Thymus (tissue), 11 donors: ENCODE data around the gene MAP3K5. TPM values are rescaled to one million over a fixed set of nuclear protein-coding genes. Genes with fewer than 3 reads are reported as not detected.

ENCODE experiments used
- DNase-seq, 9 donors: peaks; one replicate each; pipeline ENCODE4 v3.0.0-alpha.2; 2013; ENCODE audit warnings: low spot score in 9 of 9, low read depth in 6 of 9, missing footprints in 1 of 9
- H3K27ac ChIP-seq, 2 donors: one replicate each; pipeline ENCODE4 v1.5.1; 2013; ENCODE audit warnings: control low read depth in 1 of 2, low read depth in 1 of 2, low read length in 1 of 2, mild to moderate bottlenecking in 1 of 2, moderate library complexity in 1 of 2
- H3K27me3 ChIP-seq, 2 donors: one replicate each; pipeline ENCODE4 v1.5.1; 2013; ENCODE audit warnings: low read length in 1 of 2; ENCODE audit not compliant: control insufficient read depth in 2 of 2, insufficient read depth in 1 of 2
- H3K36me3 ChIP-seq, 2 donors: one replicate each; pipeline ENCODE4 v1.5.1; 2013; ENCODE audit warnings: low read length in 1 of 2, mild to moderate bottlenecking in 1 of 2, moderate library complexity in 1 of 2; ENCODE audit not compliant: control insufficient read depth in 2 of 2, insufficient read depth in 2 of 2
- H3K4me1 ChIP-seq, 2 donors: one replicate each; pipeline ENCODE4 v1.5.1; 2013; ENCODE audit warnings: low read length in 2 of 2; ENCODE audit not compliant: control insufficient read depth in 2 of 2, insufficient read depth in 2 of 2
- H3K4me3 ChIP-seq, 2 donors: one replicate each; pipeline ENCODE4 v1.5.1; 2013; ENCODE audit warnings: low read length in 2 of 2, control low read depth in 1 of 2, mild to moderate bottlenecking in 1 of 2
- H3K9me3 ChIP-seq, 2 donors: one replicate each; pipeline ENCODE4 v1.5.1; 2013; ENCODE audit warnings: low read length in 1 of 2, mild to moderate bottlenecking in 1 of 2; ENCODE audit not compliant: control insufficient read depth in 2 of 2, insufficient read depth in 1 of 2
- WGBS: extraction: QIAGEN DNeasy Blood & Tissue Kit; methylation state at CpG from one replicate; pipeline ENCODE4 v1.1.7; 2013; 5-methylcytosine and 5-hydroxymethylcytosine counted together
- polyA plus RNA-seq: library from polyadenylated mRNA; stranded (reverse); fragments of 200-250 nt; gene quantifications from one replicate; pipeline ENCODE4 v1.2.3, GENCODE V29; 2013
- total RNA-seq: library from RNA; stranded (reverse); fragments of 120-200 nt; gene quantifications from one replicate; pipeline ENCODE4 v1.2.4, GENCODE V29; 2013
- donor health status: healthy.

The MAP3K5 gene
- total and polyA plus RNA-seq, 2 donors: 7.3 to 23.0 TPM

DNA sequence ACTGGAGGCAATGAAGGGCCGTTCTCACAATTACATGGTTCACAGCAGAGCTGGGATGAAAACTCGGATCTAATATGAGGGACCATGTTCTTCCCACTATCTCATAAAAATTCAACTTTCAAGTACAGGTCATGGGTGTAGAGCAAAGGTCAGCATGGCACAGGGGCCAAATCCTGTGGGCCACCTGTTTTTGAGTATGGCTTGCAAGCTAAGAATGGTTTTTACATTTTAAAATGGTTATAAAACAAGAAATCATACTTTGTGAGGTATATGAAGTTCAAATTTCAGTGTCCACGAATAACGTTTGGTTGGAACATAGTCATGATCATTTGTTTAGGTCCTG, 4.6 kb downstream of the MAP3K5 start:
- H3K36me3 ChIP-seq: no peaks in the 10 kb centered on the region
- H3K4me3 ChIP-seq: no peak overlapping the region
- peak overlapping the region in 1 of 2 donors; percentile 27 for H3K27ac ChIP-seq
- peaks cover 0 to 6% of the 10 kb centered on the region in 2 donors for H3K27me3 ChIP-seq
- no peaks in the 10 kb centered on the region for H3K9me3 ChIP-seq
- no peak for DNase-seq
- 95% methylated on average over 4 of the region's 4 CpGs for WGBS
- H3K4me1 ChIP-seq: peaks cover 20 to 34% of the 10 kb centered on the region in 2 donors

DNA sequence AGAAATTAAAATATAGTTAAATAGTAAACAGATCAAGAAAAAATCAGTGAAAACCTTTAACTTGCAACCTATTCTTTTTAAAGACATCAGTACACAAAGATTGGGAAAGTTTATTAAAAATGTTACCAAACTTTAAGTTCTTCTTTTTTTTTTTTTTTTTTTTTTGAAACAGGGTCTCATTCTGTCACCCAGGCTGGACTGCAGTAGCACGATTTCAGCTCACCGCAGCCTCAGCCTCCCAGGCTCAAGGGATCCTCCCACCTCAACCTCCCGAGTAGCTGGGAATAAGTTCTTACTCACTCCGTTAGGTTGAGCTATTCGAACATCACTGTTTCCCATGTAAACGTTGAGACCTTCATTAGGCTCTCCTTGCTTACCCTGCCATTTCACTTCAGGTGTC, 5.6 kb downstream of the MAP3K5 start:
- Histone ChIP-seq H3K36me3 (no peaks in the 10 kb centered on the region), H3K4me1 (peaks cover 17 to 33% of the 10 kb centered on the region in 2 donors), H3K27ac (no peak overlapping the region), H3K9me3 (no peaks in the 10 kb centered on the region), H3K4me3 (no peak overlapping the region), H3K27me3 (peaks cover 0 to 5% of the 10 kb centered on the region in 2 donors)
- 96% methylated on average over 6 of the region's 6 CpGs for WGBS
- no peak for DNase-seq

GRCh38 chr6:136784910-136785746, 7.1 kb downstream of the MAP3K5 start:
- H3K9me3 ChIP-seq: no peaks in the 10 kb centered on the region
- 26% methylated on average over 10 of the region's 10 CpGs for whole genome bisulfite sequencing
- peaks cover 17 to 26% of the 10 kb centered on the region in 2 donors for H3K4me1 ChIP-seq
- peak overlapping the region in 1 of 2 donors; percentile 24 for H3K4me3 ChIP-seq
- no peaks in the 10 kb centered on the region for H3K36me3 ChIP-seq
- H3K27me3 ChIP-seq: no peaks in the 10 kb centered on the region
- DNase-seq: peak in 3 of 9 donors; percentile 43 to 74 (median 64)
- H3K27ac ChIP-seq: peak overlapping the region; percentile 12 to 15

- Histone ChIP-seq H3K4me1 (peaks cover 17 to 28% of the 10 kb centered on the region in 2 donors), H3K27ac (peak overlapping the region in 1 of 2 donors; percentile 12), H3K4me3 (peak overlapping the region; percentile 24 to 34), H3K9me3 (no peaks in the 10 kb centered on the region), H3K36me3 (no peaks in the 10 kb centered on the region), H3K27me3 (no peaks in the 10 kb centered on the region)
- WGBS: 62% methylated on average over 8 of the region's 8 CpGs
- no peak for DNase-seq
These were observed 8.0 kb downstream of the MAP3K5 start for GRCh38 chr6:136784271-136784664.

- peak in 3 of 9 donors; percentile 16 to 66 (median 41) for DNase-seq
- Histone ChIP-seq H3K27ac (peak overlapping the region in 1 of 2 donors; percentile 12), H3K9me3 (no peaks in the 10 kb centered on the region), H3K27me3 (no peaks in the 10 kb centered on the region), H3K36me3 (no peaks in the 10 kb centered on the region), H3K4me1 (peaks cover 17 to 28% of the 10 kb centered on the region in 2 donors), H3K4me3 (peak overlapping the region; percentile 24 to 34)
- 31% methylated on average over 9 of the region's 9 CpGs for WGBS
These were observed 8.6 kb downstream of the MAP3K5 start for GRCh38 chr6:136783495-136784270.

DNA sequence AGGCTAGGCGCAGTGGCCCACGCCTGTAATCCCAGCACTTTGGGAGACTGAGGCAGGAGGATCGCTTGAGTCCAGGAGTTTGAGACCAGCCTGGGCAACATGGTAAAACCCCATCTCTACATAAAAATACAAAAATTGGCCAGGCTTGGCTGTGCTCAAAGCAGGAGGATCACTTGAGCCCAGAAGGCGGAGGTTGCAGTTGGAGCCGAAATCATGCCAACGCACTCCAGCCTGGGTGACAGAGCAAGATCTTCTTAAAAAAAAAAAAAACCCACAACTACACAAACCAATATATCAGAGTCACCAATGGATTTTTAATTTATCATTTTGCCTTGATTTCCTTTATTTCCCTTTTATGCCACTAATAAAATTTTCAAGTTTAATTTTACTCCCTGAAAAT, 9.3 kb downstream of the MAP3K5 start:
- no peak overlapping the region for H3K4me3 ChIP-seq
- 98% methylated on average over 6 of the region's 6 CpGs for WGBS
- H3K27ac ChIP-seq: no peak overlapping the region
- H3K4me1 ChIP-seq: peaks cover 17 to 28% of the 10 kb centered on the region in 2 donors
- H3K27me3 ChIP-seq: no peaks in the 10 kb centered on the region
- H3K36me3 ChIP-seq: no peaks in the 10 kb centered on the region
- DNase-seq: no peak
- no peaks in the 10 kb centered on the region for H3K9me3 ChIP-seq

DNA sequence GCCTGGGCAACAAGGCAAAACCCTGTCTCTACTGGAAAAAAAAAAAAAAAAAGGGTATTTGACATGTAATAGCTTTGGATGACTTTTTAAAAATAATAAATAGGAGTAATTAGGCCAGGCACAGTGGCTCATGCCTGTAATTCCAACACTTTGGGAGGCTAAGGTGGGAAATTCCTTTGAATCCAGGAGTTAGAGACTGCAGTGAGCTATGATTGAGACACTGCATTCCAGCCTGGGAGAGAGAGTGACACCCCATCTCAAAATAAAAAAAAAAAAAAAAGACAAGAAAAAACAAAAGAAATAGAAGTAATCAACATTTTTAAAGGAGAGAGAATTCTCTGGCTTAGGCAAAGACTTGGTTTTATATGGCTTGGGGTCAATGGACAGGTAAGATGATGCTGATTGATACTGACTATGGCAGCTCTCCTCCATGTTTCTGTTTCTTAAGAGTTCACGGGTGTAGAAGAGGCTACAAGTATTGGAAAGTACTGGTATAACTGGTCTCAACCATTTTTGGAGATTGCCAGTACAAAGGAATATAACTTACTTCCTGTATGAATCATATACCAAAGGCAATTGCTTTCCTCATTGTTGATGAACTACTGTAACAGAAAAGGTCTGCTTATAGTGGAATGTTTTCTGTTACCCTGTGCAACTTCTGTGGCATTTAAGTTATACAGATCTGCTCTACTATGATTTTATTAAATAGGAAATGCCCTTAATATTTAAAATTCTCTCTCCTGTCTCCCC, 10.1 kb downstream of the MAP3K5 start:
- Histone ChIP-seq H3K27me3 (no peaks in the 10 kb centered on the region), H3K4me1 (peaks cover 15 to 24% of the 10 kb centered on the region in 2 donors), H3K36me3 (no peaks in the 10 kb centered on the region), H3K9me3 (no peaks in the 10 kb centered on the region), H3K4me3 (no peak overlapping the region), H3K27ac (no peak overlapping the region)
- no peak for DNase-seq
- WGBS: 95% methylated on average over 1 of the region's 1 CpG

DNA sequence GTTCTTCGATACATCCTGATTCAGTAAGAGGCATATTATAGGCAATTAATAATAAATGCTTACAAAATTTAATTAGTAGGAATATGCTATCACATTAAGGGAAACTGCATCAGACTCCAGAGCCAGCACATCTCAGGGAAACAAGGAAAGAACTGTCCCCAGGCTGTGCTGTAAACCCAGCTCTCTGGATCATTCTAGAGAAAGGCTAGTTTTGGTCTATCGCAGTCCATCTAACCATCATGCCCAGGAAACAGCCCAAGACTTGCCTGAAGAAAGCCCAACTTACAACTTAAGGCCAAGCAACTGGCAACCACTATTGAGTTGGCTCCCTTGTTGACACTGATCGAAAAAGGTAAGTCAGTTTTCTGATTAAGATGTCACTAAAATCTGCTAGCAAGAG, 11.3 kb downstream of the MAP3K5 start:
- no peak overlapping the region for H3K27ac ChIP-seq
- no peak for DNase-seq
- H3K4me3 ChIP-seq: no peak overlapping the region
- H3K9me3 ChIP-seq: no peaks in the 10 kb centered on the region
- WGBS: 98% methylated on average over 3 of the region's 3 CpGs
- peaks cover 15 to 24% of the 10 kb centered on the region in 2 donors for H3K4me1 ChIP-seq
- H3K27me3 ChIP-seq: no peaks in the 10 kb centered on the region
- H3K36me3 ChIP-seq: no peaks in the 10 kb centered on the region
